ENCODE measurements around the gene CDK13. TPM values are rescaled to one million over a fixed set of nuclear protein-coding genes. Genes with fewer than 3 reads are reported as not detected.
A peak's percentile ranks its signal among the peaks of the same experiment; 100 is the strongest.

CDK13 gene
- total and polyA plus RNA-seq, 7 experiments from 2014 or later = 26.3 to 117 (median 105) TPM

GRCh38 chr7:40097728-40098127 is 147.7 kb downstream of the CDK13 start:
- H3K4me1 Mint-ChIP-seq = peaks cover 0 to 14% (median 2%) of the 10 kb centered on the region in 7 donors
- CTCF ChIA-PET = interaction anchor here (0.6 kb wide), 1 partner anchor 490 kb away, joined by 5 read pairs; no protein-coding TSS in a partner anchor
- H3K36me3 Mint-ChIP-seq = peaks cover 0 to 27% (median 12%) of the 10 kb centered on the region in 5 donors
- no peaks in the 10 kb centered on the region for H3K27me3 ChIP-seq (ENCODE audit: control insufficient read depth in 2 of 2, insufficient read depth in 2 of 2, low read length in 2 of 2)
- no peak for DNase-seq
- no peak overlapping the region for H3K27ac ChIP-seq (ENCODE audit: low read depth, low read length)
- peaks cover 14 to 31% (median 17%) of the 10 kb centered on the region in 3 experiments for H3K36me3 ChIP-seq (ENCODE audit: control insufficient read depth in 2 of 3, insufficient read depth in 3 of 3, low read length in 3 of 3)
- no peak overlapping the region for H3K4me3 Mint-ChIP-seq
- H3K4me1 ChIP-seq (ENCODE audit: control insufficient read depth in 2 of 2, insufficient read depth in 2 of 2, low read length in 2 of 2) = no peaks in the 10 kb centered on the region
- peak overlapping the region in 3 of 9 donors; percentile 6 to 69 (median 29) for H3K27ac Mint-ChIP-seq
- intact Hi-C loops (cut with micrococcal nuclease) = no loop called here
- H3K27me3 Mint-ChIP-seq = no peaks in the 10 kb centered on the region
- no peaks in the 10 kb centered on the region for H3K9me3 ChIP-seq (ENCODE audit: control insufficient read depth in 2 of 3, low read length in 3 of 3)
- H3K4me3 ChIP-seq (ENCODE audit: low read length) = no peak overlapping the region
- H3K9me3 Mint-ChIP-seq = no peaks in the 10 kb centered on the region
- POLR2A ChIA-PET = interaction anchor here (0.6 kb wide), 1 partner anchor 22 kb away, joined by 3 read pairs; no protein-coding TSS in a partner anchor
- no peak for ATAC-seq

GRCh38 chr7:40098810-40099209 is 148.8 kb downstream of the CDK13 start:
- intact Hi-C loops (cut with micrococcal nuclease) = no loop called here
- Histone ChIP-seq H3K9me3 (ENCODE audit: control insufficient read depth in 2 of 3, low read length in 3 of 3) (no peaks in the 10 kb centered on the region), H3K36me3 (ENCODE audit: control insufficient read depth in 2 of 3, insufficient read depth in 3 of 3, low read length in 3 of 3) (peaks cover 7 to 21% (median 7%) of the 10 kb centered on the region in 3 experiments), H3K27me3 (ENCODE audit: control insufficient read depth in 2 of 2, insufficient read depth in 2 of 2, low read length in 2 of 2) (no peaks in the 10 kb centered on the region), H3K4me3 (ENCODE audit: low read length) (no peak overlapping the region), H3K4me1 (ENCODE audit: control insufficient read depth in 2 of 2, insufficient read depth in 2 of 2, low read length in 2 of 2) (no peaks in the 10 kb centered on the region), H3K27ac (ENCODE audit: low read depth, low read length) (no peak overlapping the region)
- peaks cover 0 to 21% (median 10%) of the 10 kb centered on the region in 5 donors for H3K36me3 Mint-ChIP-seq
- no peaks in the 10 kb centered on the region for H3K9me3 Mint-ChIP-seq
- DNase-seq = no peak
- CTCF ChIA-PET = no interaction called here
- no peak overlapping the region for H3K4me3 Mint-ChIP-seq
- H3K27me3 Mint-ChIP-seq = no peaks in the 10 kb centered on the region
- POLR2A ChIA-PET = no interaction called here
- ATAC-seq = no peak
- peaks cover 0 to 13% (median 2%) of the 10 kb centered on the region in 7 donors for H3K4me1 Mint-ChIP-seq
- H3K27ac Mint-ChIP-seq = no peak overlapping the region

- ATAC-seq (no peak), DNase-seq (no peak)
- H3K27ac ChIP-seq (ENCODE audit: low read depth, low read length) = no peak overlapping the region
- Mint-ChIP-seq H3K27ac (no peak overlapping the region), H3K27me3 (no peaks in the 10 kb centered on the region), H3K4me1 (peaks cover 0 to 6% (median 0%) of the 10 kb centered on the region in 7 donors), H3K9me3 (no peaks in the 10 kb centered on the region), H3K4me3 (no peak overlapping the region), H3K36me3 (peaks cover 0 to 12% (median 0%) of the 10 kb centered on the region in 5 donors)
- ChIA-PET CTCF (no interaction called here), POLR2A (no interaction called here)
- peaks cover 0 to 11% (median 0%) of the 10 kb centered on the region in 3 experiments for H3K36me3 ChIP-seq (ENCODE audit: control insufficient read depth in 2 of 3, insufficient read depth in 3 of 3, low read length in 3 of 3)
- intact Hi-C loops (cut with micrococcal nuclease) = no loop called here
- no peaks in the 10 kb centered on the region for H3K9me3 ChIP-seq (ENCODE audit: control insufficient read depth in 2 of 3, low read length in 3 of 3)
- H3K27me3 ChIP-seq (ENCODE audit: control insufficient read depth in 2 of 2, insufficient read depth in 2 of 2, low read length in 2 of 2) = no peaks in the 10 kb centered on the region
- H3K4me1 ChIP-seq (ENCODE audit: control insufficient read depth in 2 of 2, insufficient read depth in 2 of 2, low read length in 2 of 2) = no peaks in the 10 kb centered on the region
- H3K4me3 ChIP-seq (ENCODE audit: low read length) = no peak overlapping the region
Measured at GRCh38 chr7:40099837-40100236, 149.8 kb downstream of the CDK13 start.

- H3K27me3 Mint-ChIP-seq = no peaks in the 10 kb centered on the region
- Histone ChIP-seq H3K27me3 (ENCODE audit: control insufficient read depth in 2 of 2, insufficient read depth in 2 of 2, low read length in 2 of 2) (no peaks in the 10 kb centered on the region), H3K4me1 (ENCODE audit: control insufficient read depth in 2 of 2, insufficient read depth in 2 of 2, low read length in 2 of 2) (no peaks in the 10 kb centered on the region), H3K36me3 (ENCODE audit: control insufficient read depth in 2 of 3, insufficient read depth in 3 of 3, low read length in 3 of 3) (no peaks in the 10 kb centered on the region), H3K9me3 (ENCODE audit: control insufficient read depth in 2 of 3, low read length in 3 of 3) (no peaks in the 10 kb centered on the region), H3K4me3 (ENCODE audit: low read length) (no peak overlapping the region), H3K27ac (ENCODE audit: low read depth, low read length) (no peak overlapping the region)
- DNase-seq = no peak
- no peaks in the 10 kb centered on the region for H3K9me3 Mint-ChIP-seq
- peaks cover 0 to 6% (median 0%) of the 10 kb centered on the region in 7 donors for H3K4me1 Mint-ChIP-seq
- POLR2A ChIA-PET = interaction anchor here (0.6 kb wide), 1 partner anchor 12 kb away, joined by 5 read pairs; no protein-coding TSS in a partner anchor
- no peak for ATAC-seq
- intact Hi-C loops (cut with micrococcal nuclease) = no loop called here
- no peak overlapping the region for H3K4me3 Mint-ChIP-seq
- peaks cover 0 to 6% (median 0%) of the 10 kb centered on the region in 5 donors for H3K36me3 Mint-ChIP-seq
- H3K27ac Mint-ChIP-seq = no peak overlapping the region
- CTCF ChIA-PET = no interaction called here
Measured at GRCh38 chr7:40101201-40101600, 151.1 kb downstream of the CDK13 start.

GRCh38 chr7:40102897-40103296 is 152.8 kb downstream of the CDK13 start:
- Mint-ChIP-seq H3K4me3 (no peak overlapping the region), H3K36me3 (peaks cover 0 to under 1% (median 0%) of the 10 kb centered on the region in 5 donors), H3K4me1 (peaks cover 0 to 2% (median 0%) of the 10 kb centered on the region in 7 donors), H3K27me3 (no peaks in the 10 kb centered on the region), H3K27ac (peak overlapping the region in 1 of 9 donors; percentile 25), H3K9me3 (no peaks in the 10 kb centered on the region)
- intact Hi-C loops (cut with micrococcal nuclease) = no loop called here
- POLR2A ChIA-PET = interaction anchor here (0.6 kb wide), 1 partner anchor 30 kb away, joined by 3 read pairs; no protein-coding TSS in a partner anchor
- Histone ChIP-seq H3K36me3 (ENCODE audit: control insufficient read depth in 2 of 3, insufficient read depth in 3 of 3, low read length in 3 of 3) (no peaks in the 10 kb centered on the region), H3K27me3 (ENCODE audit: control insufficient read depth in 2 of 2, insufficient read depth in 2 of 2, low read length in 2 of 2) (no peaks in the 10 kb centered on the region), H3K27ac (ENCODE audit: low read depth, low read length) (no peak overlapping the region), H3K4me3 (ENCODE audit: low read length) (no peak overlapping the region), H3K9me3 (ENCODE audit: control insufficient read depth in 2 of 3, low read length in 3 of 3) (no peaks in the 10 kb centered on the region), H3K4me1 (ENCODE audit: control insufficient read depth in 2 of 2, insufficient read depth in 2 of 2, low read length in 2 of 2) (no peaks in the 10 kb centered on the region)
- CTCF ChIA-PET = no interaction called here
- DNase-seq (no peak), ATAC-seq (no peak)

GRCh38 chr7:40105879-40106473 is 155.9 kb downstream of the CDK13 start:
- Histone ChIP-seq H3K9me3 (ENCODE audit: control insufficient read depth in 2 of 3, low read length in 3 of 3) (no peaks in the 10 kb centered on the region), H3K27ac (ENCODE audit: low read depth, low read length) (no peak overlapping the region), H3K36me3 (ENCODE audit: control insufficient read depth in 2 of 3, insufficient read depth in 3 of 3, low read length in 3 of 3) (no peaks in the 10 kb centered on the region), H3K27me3 (ENCODE audit: control insufficient read depth in 2 of 2, insufficient read depth in 2 of 2, low read length in 2 of 2) (no peaks in the 10 kb centered on the region), H3K4me1 (ENCODE audit: control insufficient read depth in 2 of 2, insufficient read depth in 2 of 2, low read length in 2 of 2) (no peaks in the 10 kb centered on the region), H3K4me3 (ENCODE audit: low read length) (no peak overlapping the region)
- Mint-ChIP-seq H3K4me1 (peaks cover 0 to 1% (median 0%) of the 10 kb centered on the region in 7 donors), H3K36me3 (peaks cover 0 to 7% (median 0%) of the 10 kb centered on the region in 5 donors), H3K27ac (no peak overlapping the region), H3K9me3 (no peaks in the 10 kb centered on the region), H3K27me3 (no peaks in the 10 kb centered on the region), H3K4me3 (no peak overlapping the region)
- ChIA-PET POLR2A (no interaction called here), CTCF (no interaction called here)
- intact Hi-C loops (cut with micrococcal nuclease) = no loop called here
- DNase-seq (no peak), ATAC-seq (no peak)

GRCh38 chr7:40115936-40116335 is 165.9 kb downstream of the CDK13 start:
- intact Hi-C loops (cut with micrococcal nuclease) = no loop called here
- Histone ChIP-seq H3K27me3 (ENCODE audit: control insufficient read depth in 2 of 2, insufficient read depth in 2 of 2, low read length in 2 of 2) (no peaks in the 10 kb centered on the region), H3K4me1 (ENCODE audit: control insufficient read depth in 2 of 2, insufficient read depth in 2 of 2, low read length in 2 of 2) (no peaks in the 10 kb centered on the region), H3K4me3 (ENCODE audit: low read length) (no peak overlapping the region), H3K36me3 (ENCODE audit: control insufficient read depth in 2 of 3, insufficient read depth in 3 of 3, low read length in 3 of 3) (no peaks in the 10 kb centered on the region), H3K9me3 (ENCODE audit: control insufficient read depth in 2 of 3, low read length in 3 of 3) (no peaks in the 10 kb centered on the region), H3K27ac (ENCODE audit: low read depth, low read length) (no peak overlapping the region)
- Mint-ChIP-seq H3K36me3 (peaks cover 0 to 20% (median 3%) of the 10 kb centered on the region in 5 donors), H3K27me3 (no peaks in the 10 kb centered on the region), H3K4me1 (peaks cover 0 to 6% (median 0%) of the 10 kb centered on the region in 7 donors), H3K27ac (no peak overlapping the region), H3K4me3 (no peak overlapping the region), H3K9me3 (no peaks in the 10 kb centered on the region)
- POLR2A ChIA-PET = no interaction called here
- no peak for DNase-seq
- ATAC-seq = no peak
- CTCF ChIA-PET = no interaction called here

Measured in naive thymus-derived CD4-positive, alpha-beta T cell (primary cell).